Liver (tissue), 9 donors: ENCODE data around the gene TNNI3K. TPM values are rescaled to one million over a fixed set of nuclear protein-coding genes. Genes with fewer than 3 reads are reported as not detected.

ENCODE experiments used
- DNase-seq: peaks from one replicate; pipeline ENCODE4 v3.0.0-alpha.2; 2017; ENCODE audit warnings: low spot score
- H3K27ac ChIP-seq, 2 donors: one replicate each; pipeline ENCODE4 v1.7.0; 2013; ENCODE audit warnings: inconsistent platforms in 2 of 2, low read length in 2 of 2, control low read depth in 1 of 2, low read depth in 1 of 2, mild to moderate bottlenecking in 1 of 2
- H3K27me3 ChIP-seq, 4 donors: one replicate each; pipeline versions ENCODE4 v1.6.1 to v1.7.0; 2013; ENCODE audit warnings: low read length in 3 of 4, inconsistent platforms in 1 of 4, mild to moderate bottlenecking in 1 of 4, moderate library complexity in 1 of 4; ENCODE audit not compliant: control insufficient read depth in 4 of 4, insufficient read depth in 4 of 4
- H3K36me3 ChIP-seq, 4 donors: one replicate each; pipeline versions ENCODE4 v1.6.1 to v1.7.0; 2013; ENCODE audit warnings: low read length in 3 of 4, mild to moderate bottlenecking in 3 of 4, low read depth in 1 of 4, moderate library complexity in 1 of 4; ENCODE audit not compliant: control insufficient read depth in 4 of 4, insufficient read depth in 3 of 4
- H3K4me1 ChIP-seq, 4 donors: one replicate each; pipeline versions ENCODE4 v1.6.1 to v1.7.0; 2013; ENCODE audit warnings: low read length in 3 of 4, mild to moderate bottlenecking in 3 of 4, moderate library complexity in 1 of 4; ENCODE audit not compliant: control insufficient read depth in 4 of 4, insufficient read depth in 4 of 4
- H3K4me3 ChIP-seq, 3 donors: one replicate each; pipeline versions ENCODE4 v1.6.1 to v1.7.0; 2013; ENCODE audit warnings: low read length in 3 of 3, control low read depth in 1 of 3, low read depth in 1 of 3, mild to moderate bottlenecking in 1 of 3
- H3K9ac ChIP-seq, 2 donors: one replicate each; pipeline ENCODE4 v1.7.0; 2013; ENCODE audit warnings: low read length in 2 of 2, mild to moderate bottlenecking in 2 of 2, moderate library complexity in 2 of 2, control low read depth in 1 of 2, low read depth in 1 of 2
- H3K9me3 ChIP-seq, 4 donors: one replicate each; pipeline versions ENCODE4 v1.6.1 to v1.7.0; 2013; ENCODE audit warnings: low read length in 3 of 4; ENCODE audit not compliant: control insufficient read depth in 4 of 4
- EGR1 ChIP-seq, 2 donors: IDR thresholded peaks; 2 replicates each; pipeline ENCODE4 v1.6.1; 2016 to 2018; ENCODE audit warnings: antibody characterized with exemption in 2 of 2, low read depth in 2 of 2
- FOXA1 ChIP-seq: IDR thresholded peaks from 2 replicates; pipeline ENCODE4 v1.6.1; 2016; ENCODE audit warnings: antibody characterized with exemption
- FOXA2 ChIP-seq: IDR thresholded peaks from 2 replicates; pipeline ENCODE4 v1.6.1; 2016; ENCODE audit warnings: antibody characterized with exemption
- GABPA ChIP-seq, 2 donors: IDR thresholded peaks in 1 of 2; conservative IDR thresholded peaks in 1 of 2; 2 replicates each; pipeline ENCODE4 v1.6.1; 2016; ENCODE audit warnings: antibody characterized with exemption in 2 of 2, mild to moderate bottlenecking in 1 of 2, moderate library complexity in 1 of 2
- HNF4A ChIP-seq, 2 donors: conservative IDR thresholded peaks; 2 replicates each; pipeline ENCODE4 v1.6.1; 2016; ENCODE audit warnings: antibody characterized with exemption in 2 of 2, mild to moderate bottlenecking in 2 of 2
- HNF4G ChIP-seq: IDR thresholded peaks from 2 replicates; pipeline ENCODE4 v1.6.1; 2016; ENCODE audit warnings: antibody characterized with exemption
- JUND ChIP-seq, 2 donors: IDR thresholded peaks; 2 replicates each; pipeline ENCODE4 v1.6.1; 2016; ENCODE audit warnings: antibody characterized with exemption in 2 of 2
- MAX ChIP-seq: IDR thresholded peaks from 2 replicates; pipeline ENCODE4 v1.6.1; 2016; ENCODE audit warnings: antibody characterized with exemption
- NR2F2 ChIP-seq: IDR thresholded peaks from 2 replicates; pipeline ENCODE4 v1.6.1; 2016; ENCODE audit warnings: antibody characterized with exemption
- RAD21 ChIP-seq, 2 donors: IDR thresholded peaks; 2 replicates each; pipeline ENCODE4 v1.6.1; 2016; ENCODE audit warnings: antibody characterized with exemption in 2 of 2, mild to moderate bottlenecking in 2 of 2
- RXRA ChIP-seq, 2 donors: IDR thresholded peaks; 2 replicates each; pipeline ENCODE4 v1.6.1; 2017 to 2018; ENCODE audit warnings: antibody characterized with exemption in 2 of 2, mild to moderate bottlenecking in 1 of 2
- SP1 ChIP-seq: IDR thresholded peaks from 2 replicates; pipeline ENCODE4 v1.6.1; 2018; ENCODE audit warnings: antibody characterized with exemption, mild to moderate bottlenecking
- TAF1 ChIP-seq: conservative IDR thresholded peaks from 2 replicates; pipeline ENCODE4 v1.6.1; 2016; ENCODE audit warnings: antibody characterized with exemption, mild to moderate bottlenecking
- YY1 ChIP-seq: IDR thresholded peaks from 2 replicates; pipeline ENCODE4 v1.6.1; 2016; ENCODE audit warnings: antibody characterized with exemption, mild to moderate bottlenecking
- WGBS: extraction: QIAGEN DNeasy Blood & Tissue Kit; methylation state at CpG from one replicate; pipeline ENCODE4 v1.1.7; 2013; 5-methylcytosine and 5-hydroxymethylcytosine counted together
- polyA plus RNA-seq, 2 donors: library from polyadenylated mRNA; stranded (reverse) in 1 of 2; unstranded in 1 of 2; fragments of 200-250 nt in 1 of 2; fragments of >200 nt in 1 of 2; fragmentation: Nextera tagmentation in 1 of 2; extraction: Ambion mirVana in 1 of 2; gene quantifications; one replicate each; pipeline versions ENCODE4 v1.2.1 to v1.2.3, GENCODE V29; 2013 to 2015
- total RNA-seq, 2 donors: library from RNA; depleted of rRNA; stranded (reverse); fragments of >200 nt; gene quantifications; one replicate each; pipeline ENCODE4 v1.2.3, GENCODE V29; 2014
- TF ChIP-seq, protein P1 (sequence below): IDR thresholded peaks from 2 replicates; pipeline ENCODE4 v1.6.1; 2016; ENCODE audit warnings: antibody characterized with exemption
- TF ChIP-seq, protein P2 (sequence below): IDR thresholded peaks from 2 replicates; pipeline ENCODE4 v1.6.1; 2016; ENCODE audit warnings: antibody characterized with exemption
- TF ChIP-seq, protein P3 (sequence below): fragments of 150-350 bp; IDR thresholded peaks from 2 replicates; pipeline ENCODE4 v1.5.1; 2017; ENCODE audit warnings: improper control_type of control experiment, low read depth, low read length; ENCODE audit not compliant: missing input control
- TF ChIP-seq, protein P4 (sequence below): IDR thresholded peaks from 2 replicates; pipeline ENCODE4 v1.6.1; 2016; ENCODE audit warnings: antibody characterized with exemption, mild to moderate bottlenecking
- donor health status: healthy.
- donor health status: healthy.
- donor health status: healthy.
- donor health status: healthy.
- donor health status: healthy.

TNNI3K gene
- total and polyA plus RNA-seq, 4 donors, result 0.09 to 0.10 TPM; not detected in 2

DNA sequence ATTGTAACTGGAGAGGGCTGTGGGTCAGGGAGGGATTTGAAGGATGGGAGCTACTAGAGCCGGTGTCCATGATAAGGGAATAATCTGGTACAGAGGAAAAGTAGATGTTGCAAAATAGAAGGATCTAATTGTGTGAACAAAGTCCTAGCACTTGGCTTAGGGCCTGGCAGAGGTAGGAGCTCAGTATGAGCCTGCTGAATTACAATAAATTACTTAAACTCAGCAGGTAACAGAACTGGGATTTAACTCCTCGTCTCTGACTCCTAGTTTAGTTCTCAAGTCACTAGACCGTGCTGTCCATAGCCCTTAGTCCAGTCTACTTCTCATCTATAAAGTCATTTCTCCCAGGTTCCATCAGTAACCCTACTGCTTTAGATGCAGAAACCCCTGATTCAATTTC, 157.0 kb downstream of the TNNI3K start:
- TF ChIP-seq NR2F2 (no peak), RAD21 (IDR thresholded peaks at IDR 0.05) (no peak), FOXA2 (no peak), FOXA1 (no peak), HNF4G (no peak), MAX (no peak), SP1 (no peak), HNF4A (conservative IDR thresholded peaks at IDR 0.05) (no peak), EGR1 (IDR thresholded peaks at IDR 0.05; ENCODE audit: low read depth in 2 of 2) (no peak), YY1 (no peak), GABPA (IDR thresholded peaks at IDR 0.05 in 1 of 2, conservative IDR thresholded peaks at IDR 0.05 in 1 of 2) (no peak), RXRA (IDR thresholded peaks at IDR 0.05) (no peak), TAF1 (no peak), JUND (IDR thresholded peaks at IDR 0.05) (no peak)
- TF ChIP-seq, protein P1, sequence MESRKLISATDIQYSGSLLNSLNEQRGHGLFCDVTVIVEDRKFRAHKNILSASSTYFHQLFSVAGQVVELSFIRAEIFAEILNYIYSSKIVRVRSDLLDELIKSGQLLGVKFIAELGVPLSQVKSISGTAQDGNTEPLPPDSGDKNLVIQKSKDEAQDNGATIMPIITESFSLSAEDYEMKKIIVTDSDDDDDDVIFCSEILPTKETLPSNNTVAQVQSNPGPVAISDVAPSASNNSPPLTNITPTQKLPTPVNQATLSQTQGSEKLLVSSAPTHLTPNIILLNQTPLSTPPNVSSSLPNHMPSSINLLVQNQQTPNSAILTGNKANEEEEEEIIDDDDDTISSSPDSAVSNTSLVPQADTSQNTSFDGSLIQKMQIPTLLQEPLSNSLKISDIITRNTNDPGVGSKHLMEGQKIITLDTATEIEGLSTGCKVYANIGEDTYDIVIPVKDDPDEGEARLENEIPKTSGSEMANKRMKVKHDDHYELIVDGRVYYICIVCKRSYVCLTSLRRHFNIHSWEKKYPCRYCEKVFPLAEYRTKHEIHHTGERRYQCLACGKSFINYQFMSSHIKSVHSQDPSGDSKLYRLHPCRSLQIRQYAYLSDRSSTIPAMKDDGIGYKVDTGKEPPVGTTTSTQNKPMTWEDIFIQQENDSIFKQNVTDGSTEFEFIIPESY, result no peak
- TF ChIP-seq, protein P2, sequence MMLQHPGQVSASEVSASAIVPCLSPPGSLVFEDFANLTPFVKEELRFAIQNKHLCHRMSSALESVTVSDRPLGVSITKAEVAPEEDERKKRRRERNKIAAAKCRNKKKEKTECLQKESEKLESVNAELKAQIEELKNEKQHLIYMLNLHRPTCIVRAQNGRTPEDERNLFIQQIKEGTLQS, result no peak
- TF ChIP-seq, protein P3, sequence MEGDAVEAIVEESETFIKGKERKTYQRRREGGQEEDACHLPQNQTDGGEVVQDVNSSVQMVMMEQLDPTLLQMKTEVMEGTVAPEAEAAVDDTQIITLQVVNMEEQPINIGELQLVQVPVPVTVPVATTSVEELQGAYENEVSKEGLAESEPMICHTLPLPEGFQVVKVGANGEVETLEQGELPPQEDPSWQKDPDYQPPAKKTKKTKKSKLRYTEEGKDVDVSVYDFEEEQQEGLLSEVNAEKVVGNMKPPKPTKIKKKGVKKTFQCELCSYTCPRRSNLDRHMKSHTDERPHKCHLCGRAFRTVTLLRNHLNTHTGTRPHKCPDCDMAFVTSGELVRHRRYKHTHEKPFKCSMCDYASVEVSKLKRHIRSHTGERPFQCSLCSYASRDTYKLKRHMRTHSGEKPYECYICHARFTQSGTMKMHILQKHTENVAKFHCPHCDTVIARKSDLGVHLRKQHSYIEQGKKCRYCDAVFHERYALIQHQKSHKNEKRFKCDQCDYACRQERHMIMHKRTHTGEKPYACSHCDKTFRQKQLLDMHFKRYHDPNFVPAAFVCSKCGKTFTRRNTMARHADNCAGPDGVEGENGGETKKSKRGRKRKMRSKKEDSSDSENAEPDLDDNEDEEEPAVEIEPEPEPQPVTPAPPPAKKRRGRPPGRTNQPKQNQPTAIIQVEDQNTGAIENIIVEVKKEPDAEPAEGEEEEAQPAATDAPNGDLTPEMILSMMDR, result no peak
- TF ChIP-seq, protein P4, sequence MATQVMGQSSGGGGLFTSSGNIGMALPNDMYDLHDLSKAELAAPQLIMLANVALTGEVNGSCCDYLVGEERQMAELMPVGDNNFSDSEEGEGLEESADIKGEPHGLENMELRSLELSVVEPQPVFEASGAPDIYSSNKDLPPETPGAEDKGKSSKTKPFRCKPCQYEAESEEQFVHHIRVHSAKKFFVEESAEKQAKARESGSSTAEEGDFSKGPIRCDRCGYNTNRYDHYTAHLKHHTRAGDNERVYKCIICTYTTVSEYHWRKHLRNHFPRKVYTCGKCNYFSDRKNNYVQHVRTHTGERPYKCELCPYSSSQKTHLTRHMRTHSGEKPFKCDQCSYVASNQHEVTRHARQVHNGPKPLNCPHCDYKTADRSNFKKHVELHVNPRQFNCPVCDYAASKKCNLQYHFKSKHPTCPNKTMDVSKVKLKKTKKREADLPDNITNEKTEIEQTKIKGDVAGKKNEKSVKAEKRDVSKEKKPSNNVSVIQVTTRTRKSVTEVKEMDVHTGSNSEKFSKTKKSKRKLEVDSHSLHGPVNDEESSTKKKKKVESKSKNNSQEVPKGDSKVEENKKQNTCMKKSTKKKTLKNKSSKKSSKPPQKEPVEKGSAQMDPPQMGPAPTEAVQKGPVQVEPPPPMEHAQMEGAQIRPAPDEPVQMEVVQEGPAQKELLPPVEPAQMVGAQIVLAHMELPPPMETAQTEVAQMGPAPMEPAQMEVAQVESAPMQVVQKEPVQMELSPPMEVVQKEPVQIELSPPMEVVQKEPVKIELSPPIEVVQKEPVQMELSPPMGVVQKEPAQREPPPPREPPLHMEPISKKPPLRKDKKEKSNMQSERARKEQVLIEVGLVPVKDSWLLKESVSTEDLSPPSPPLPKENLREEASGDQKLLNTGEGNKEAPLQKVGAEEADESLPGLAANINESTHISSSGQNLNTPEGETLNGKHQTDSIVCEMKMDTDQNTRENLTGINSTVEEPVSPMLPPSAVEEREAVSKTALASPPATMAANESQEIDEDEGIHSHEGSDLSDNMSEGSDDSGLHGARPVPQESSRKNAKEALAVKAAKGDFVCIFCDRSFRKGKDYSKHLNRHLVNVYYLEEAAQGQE, result no peak
- H3K36me3 ChIP-seq, result no peaks in the 10 kb centered on the region
- no peaks in the 10 kb centered on the region for H3K4me1 ChIP-seq
- H3K9me3 ChIP-seq, result no peaks in the 10 kb centered on the region
- DNase-seq, result no peak
- H3K27me3 ChIP-seq, result no peaks in the 10 kb centered on the region
- no peak overlapping the region for H3K27ac ChIP-seq
- WGBS, result 73% methylated on average over 3 of the region's 3 CpGs
- no peak overlapping the region for H3K9ac ChIP-seq
- no peak overlapping the region for H3K4me3 ChIP-seq
